Measurements from ENCODE around the gene MSRB2.
A peak's percentile ranks its signal among the peaks of the same experiment; 100 is the strongest.
"Not testable (repeated sequence)": the region's sequence is repeated elsewhere in the genome, so short reads cannot be mapped to it uniquely, and the experiment has no call there.

The MSRB2 gene

GRCh38 chr10:23095404-23095965 lies at the start of gene MSRB2:
TSS of gene MSRB2 (plus strand) at chr10:23095579. CDS start at chr10:23095609, 30 bp downstream.
- peak; percentile 17 for DNase-seq

- no peak for DNase-seq
Measured at GRCh38 chr10:23046027-23046426, 49.4 kb upstream of the MSRB2 start.

GRCh38 chr10:23047201-23048050 lies 48.0 kb upstream of the MSRB2 start:
- no peak for DNase-seq

GRCh38 chr10:23048191-23048590 lies 47.2 kb upstream of the MSRB2 start:
- no peak for DNase-seq

GRCh38 chr10:23051278-23051677 lies 44.1 kb upstream of the MSRB2 start:
- no peak for DNase-seq

GRCh38 chr10:23051855-23052331 lies 43.5 kb upstream of the MSRB2 start:
- DNase-seq = no peak

- DNase-seq = no peak
Measured at GRCh38 chr10:23053036-23053435, 42.3 kb upstream of the MSRB2 start.

- DNase-seq = no peak
Measured at GRCh38 chr10:23055424-23056185, 39.8 kb upstream of the MSRB2 start.

- no peak for DNase-seq
Measured at GRCh38 chr10:23056186-23056579, 39.2 kb upstream of the MSRB2 start.

GRCh38 chr10:23058366-23058765 lies 37.0 kb upstream of the MSRB2 start:
- DNase-seq = no peak

GRCh38 chr10:23060918-23061317 lies 34.5 kb upstream of the MSRB2 start:
- DNase-seq = no peak

GRCh38 chr10:23063045-23063972 lies 32.1 kb upstream of the MSRB2 start:
- no peak for DNase-seq

- DNase-seq = no peak
Measured at GRCh38 chr10:23063973-23064812, 31.2 kb upstream of the MSRB2 start.

- DNase-seq = not testable (repeated sequence)
Measured at GRCh38 chr10:23064813-23065114, 30.6 kb upstream of the MSRB2 start.

GRCh38 chr10:23065181-23065948 lies 30.0 kb upstream of the MSRB2 start:
- no peak for DNase-seq

GRCh38 chr10:23067337-23067736 lies 28.0 kb upstream of the MSRB2 start:
- DNase-seq = no peak

GRCh38 chr10:23067939-23068775 lies 27.2 kb upstream of the MSRB2 start:
- no peak for DNase-seq

- no peak for DNase-seq
Measured at GRCh38 chr10:23069019-23069815, 26.2 kb upstream of the MSRB2 start.

Data from NCI-H187 treated with DMSO at 0.1 percent for 48 hours (cell line).